ENCODE data around the gene POLL. TPM values are rescaled to one million over a fixed set of nuclear protein-coding genes. Genes with fewer than 3 reads are reported as not detected.

POLL gene
- total RNA-seq, 1 donor from 2014 or later, result 47.3 TPM

DNA sequence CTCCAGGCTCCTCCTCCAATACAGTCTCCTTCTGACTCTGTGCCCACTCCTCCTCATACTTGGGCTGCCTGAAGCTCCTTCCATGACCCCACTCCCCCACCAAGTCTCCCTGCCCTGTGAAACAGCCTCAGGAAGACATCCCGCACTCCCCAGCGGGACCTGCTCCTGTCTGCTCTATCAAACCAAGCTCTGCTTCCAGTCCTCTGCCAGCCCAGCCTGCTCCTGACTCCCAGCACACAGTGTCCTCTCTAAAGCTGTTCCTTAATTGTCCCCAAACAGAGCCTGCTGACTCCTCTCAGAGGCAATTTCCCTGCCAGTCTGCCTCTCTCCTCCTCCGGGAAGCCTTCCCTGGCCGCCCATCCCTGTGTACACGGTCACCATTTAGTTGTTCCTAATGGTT, 9.9 kb downstream of the POLL start:
- Mint-ChIP-seq H3K4me3 (no peak overlapping the region), H3K27ac (no peak overlapping the region)

DNA sequence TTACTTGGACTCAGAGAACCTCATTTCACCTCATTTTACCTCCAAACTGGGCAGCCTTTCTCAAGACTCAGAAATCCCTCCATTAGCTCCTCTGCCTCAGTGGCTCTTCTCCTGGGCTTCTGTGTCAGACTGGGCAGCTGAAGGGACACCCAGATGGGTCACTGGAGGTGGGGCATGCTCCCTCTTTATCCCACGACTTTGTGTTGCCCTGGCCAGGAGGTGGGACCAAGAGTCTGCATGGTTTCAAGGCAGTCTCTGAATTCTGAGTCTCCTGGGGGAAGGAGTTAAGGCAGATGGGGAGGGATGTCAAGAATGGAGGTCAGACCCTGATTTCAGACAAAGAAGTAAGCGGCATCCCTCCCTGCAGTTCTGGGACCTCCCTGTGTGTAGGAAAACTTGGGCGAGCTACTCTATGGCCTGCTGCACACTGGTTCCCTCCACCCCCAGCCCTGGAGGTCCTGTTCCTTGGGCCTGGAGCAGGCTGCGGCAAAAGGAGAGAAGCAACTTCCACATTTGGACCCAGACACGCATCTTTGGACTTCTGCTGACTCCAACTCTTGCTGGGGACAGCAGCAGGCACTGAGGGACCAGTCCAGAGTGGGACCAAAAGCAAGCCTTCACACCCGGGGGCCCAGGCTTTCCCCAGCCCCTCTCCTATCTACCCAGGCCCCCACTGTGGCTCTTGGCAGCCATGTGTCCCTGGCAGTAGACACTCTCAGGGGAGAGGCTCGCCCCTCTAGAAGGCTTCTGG, 10.8 kb downstream of the POLL start:
- Mint-ChIP-seq H3K36me3 (peaks cover 2% of the 10 kb centered on the region), H3K27me3 (ENCODE audit: low read depth) (peaks cover 2% of the 10 kb centered on the region), H3K4me1 (no peaks in the 10 kb centered on the region), H3K4me3 (no peak overlapping the region), H3K27ac (no peak overlapping the region), H3K9me3 (no peaks in the 10 kb centered on the region)
- TF ChIP-seq, protein P1, sequence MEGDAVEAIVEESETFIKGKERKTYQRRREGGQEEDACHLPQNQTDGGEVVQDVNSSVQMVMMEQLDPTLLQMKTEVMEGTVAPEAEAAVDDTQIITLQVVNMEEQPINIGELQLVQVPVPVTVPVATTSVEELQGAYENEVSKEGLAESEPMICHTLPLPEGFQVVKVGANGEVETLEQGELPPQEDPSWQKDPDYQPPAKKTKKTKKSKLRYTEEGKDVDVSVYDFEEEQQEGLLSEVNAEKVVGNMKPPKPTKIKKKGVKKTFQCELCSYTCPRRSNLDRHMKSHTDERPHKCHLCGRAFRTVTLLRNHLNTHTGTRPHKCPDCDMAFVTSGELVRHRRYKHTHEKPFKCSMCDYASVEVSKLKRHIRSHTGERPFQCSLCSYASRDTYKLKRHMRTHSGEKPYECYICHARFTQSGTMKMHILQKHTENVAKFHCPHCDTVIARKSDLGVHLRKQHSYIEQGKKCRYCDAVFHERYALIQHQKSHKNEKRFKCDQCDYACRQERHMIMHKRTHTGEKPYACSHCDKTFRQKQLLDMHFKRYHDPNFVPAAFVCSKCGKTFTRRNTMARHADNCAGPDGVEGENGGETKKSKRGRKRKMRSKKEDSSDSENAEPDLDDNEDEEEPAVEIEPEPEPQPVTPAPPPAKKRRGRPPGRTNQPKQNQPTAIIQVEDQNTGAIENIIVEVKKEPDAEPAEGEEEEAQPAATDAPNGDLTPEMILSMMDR (IDR thresholded peaks at IDR 0.05; ENCODE audit: unreplicated experiment), result no peak
- DNase-seq (ENCODE audit: low spot score in 2 of 2, unreplicated experiment in 2 of 2), result no peak

More for the DNA sequence above, 9.9 kb downstream of the POLL start:
- Mint-ChIP-seq H3K4me1 (no peaks in the 10 kb centered on the region), H3K36me3 (peaks cover 2% of the 10 kb centered on the region), H3K9me3 (no peaks in the 10 kb centered on the region), H3K27me3 (ENCODE audit: low read depth) (no peaks in the 10 kb centered on the region)
- DNase-seq (ENCODE audit: low spot score in 2 of 2, unreplicated experiment in 2 of 2), result no peak
- TF ChIP-seq, protein P1 (IDR thresholded peaks at IDR 0.05; ENCODE audit: unreplicated experiment), result no peak

DNA sequence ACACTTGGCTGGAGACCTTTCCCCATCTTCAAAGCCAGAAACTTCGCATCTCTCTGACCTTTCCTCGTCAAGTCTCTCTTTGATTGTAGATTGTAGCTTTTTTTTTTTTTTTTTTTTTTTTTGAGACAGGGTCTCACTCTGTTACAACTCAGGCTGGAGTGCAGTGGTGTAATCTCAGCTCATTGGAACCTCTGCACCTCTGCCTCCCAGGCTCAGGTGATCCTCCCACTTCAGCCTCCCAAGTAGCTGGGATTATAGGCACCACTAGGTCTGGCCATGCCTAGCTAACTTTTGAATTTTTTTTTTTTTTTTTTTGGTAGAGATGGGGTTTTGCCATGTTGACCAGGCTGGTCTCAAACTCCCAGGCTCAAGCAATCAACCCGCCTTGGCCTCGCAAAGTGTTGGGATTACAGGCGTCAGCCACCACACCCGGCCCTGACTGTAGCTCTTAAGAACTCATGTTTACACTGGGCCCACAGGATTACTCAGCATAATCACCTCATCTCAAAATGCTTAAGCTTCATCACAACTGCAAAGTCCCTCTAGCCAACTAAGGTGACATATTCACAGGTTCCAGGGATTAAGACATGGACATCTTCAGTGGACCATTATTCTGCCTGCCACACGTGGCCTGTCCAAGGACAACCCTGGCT, 11.7 kb downstream of the POLL start:
- Mint-ChIP-seq H3K4me1 (no peaks in the 10 kb centered on the region), H3K27ac (no peak overlapping the region), H3K27me3 (ENCODE audit: low read depth) (peaks cover 8% of the 10 kb centered on the region), H3K36me3 (peaks cover 2% of the 10 kb centered on the region), H3K4me3 (no peak overlapping the region), H3K9me3 (no peaks in the 10 kb centered on the region)
- TF ChIP-seq, protein P1 (IDR thresholded peaks at IDR 0.05; ENCODE audit: unreplicated experiment), result no peak
- DNase-seq (ENCODE audit: low spot score in 2 of 2, unreplicated experiment in 2 of 2), result no peak

DNA sequence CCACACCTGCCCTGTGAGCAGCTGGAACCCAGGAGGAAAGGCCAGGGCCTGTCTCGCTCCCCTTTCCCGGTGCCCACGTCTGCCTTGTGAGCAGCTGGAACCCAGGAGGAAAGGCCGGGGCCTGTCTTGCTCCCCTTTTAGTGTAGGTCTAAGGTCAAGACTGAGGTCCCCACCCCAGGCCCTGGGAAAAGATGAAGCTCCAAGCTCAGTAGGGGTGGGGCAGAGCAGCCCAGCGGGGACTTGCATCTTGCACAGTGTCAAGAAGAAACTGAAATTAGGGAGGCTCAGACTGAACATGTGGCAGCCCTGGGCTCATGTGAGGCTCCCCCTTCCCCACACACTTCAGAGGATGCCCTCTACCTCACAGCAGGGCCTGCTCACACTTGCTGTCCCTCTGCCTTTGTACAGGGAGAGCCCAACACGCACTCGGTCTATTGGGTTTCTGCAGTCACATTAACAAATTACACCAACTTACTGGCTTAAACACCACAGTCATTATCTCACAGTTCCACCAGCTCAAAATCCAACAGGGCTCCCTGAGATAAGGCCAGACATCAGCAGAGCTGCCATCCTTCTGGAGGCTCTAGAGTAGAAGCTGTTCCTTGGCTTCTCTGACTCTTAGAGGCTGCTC, 12.4 kb downstream of the POLL start:
- peaks cover 5% of the 10 kb centered on the region for H3K4me1 Mint-ChIP-seq
- no peak overlapping the region for H3K4me3 Mint-ChIP-seq
- TF ChIP-seq, protein P1 (IDR thresholded peaks at IDR 0.05; ENCODE audit: unreplicated experiment), result no peak
- H3K9me3 Mint-ChIP-seq, result no peaks in the 10 kb centered on the region
- no peak overlapping the region for H3K27ac Mint-ChIP-seq
- H3K27me3 Mint-ChIP-seq (ENCODE audit: low read depth), result peaks cover 15% of the 10 kb centered on the region
- peaks cover 2% of the 10 kb centered on the region for H3K36me3 Mint-ChIP-seq
- DNase-seq (ENCODE audit: low spot score in 2 of 2, unreplicated experiment in 2 of 2), result no peak

DNA sequence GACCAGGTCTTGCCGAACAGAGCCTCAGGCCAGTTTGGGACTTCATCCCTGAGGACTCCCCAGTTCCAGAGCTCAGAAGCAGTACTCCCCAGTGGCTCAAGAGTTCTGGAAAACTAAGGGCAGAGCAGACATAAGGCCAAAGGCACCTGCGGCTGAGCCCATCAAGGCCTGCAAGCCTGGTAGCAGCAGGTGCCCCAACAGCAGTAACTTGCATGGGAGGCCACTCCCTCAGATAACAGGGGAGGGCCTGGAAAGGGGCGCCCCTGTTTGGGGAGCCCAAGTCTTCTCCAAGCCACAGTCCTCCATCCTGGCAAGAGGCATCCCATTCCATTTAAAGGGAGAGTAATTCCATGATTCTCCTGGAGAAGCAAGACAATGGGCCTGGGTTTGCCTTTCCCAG, 13.0 kb downstream of the POLL start:
- TF ChIP-seq, protein P1 (IDR thresholded peaks at IDR 0.05; ENCODE audit: unreplicated experiment), result no peak
- Mint-ChIP-seq H3K27me3 (ENCODE audit: low read depth) (peaks cover 19% of the 10 kb centered on the region), H3K27ac (no peak overlapping the region), H3K4me1 (peaks cover 7% of the 10 kb centered on the region), H3K9me3 (no peaks in the 10 kb centered on the region), H3K4me3 (no peak overlapping the region), H3K36me3 (peaks cover 2% of the 10 kb centered on the region)
- DNase-seq (ENCODE audit: low spot score in 2 of 2, unreplicated experiment in 2 of 2), result no peak
